Smooth muscle cell (in vitro differentiated cells): ENCODE results near the gene STXBP3. TPM values are rescaled to one million over a fixed set of nuclear protein-coding genes. Genes with fewer than 3 reads are reported as not detected.

ENCODE experiments used
- DNase-seq: peaks from one replicate; lab custom pipeline; 2025; ENCODE audit not compliant: unreplicated experiment; lab: John Stamatoyannopoulos, UW
- H2AFZ ChIP-seq: fragments of 200-600 bp; sonication (generic); 2 replicates; pipeline ENCODE4 v1.6.0; 2016; ENCODE audit warnings: antibody characterized with exemption, low read depth, mild to moderate bottlenecking
- H3F3A ChIP-seq: fragments of 200-600 bp; sonication (generic); 2 replicates; pipeline ENCODE4 v1.6.0; 2017; ENCODE audit warnings: antibody characterized with exemption, low read depth
- H3K27ac ChIP-seq: fragments of 200-600 bp; sonication (generic); 2 replicates; pipeline ENCODE4 v1.5.1; 2016; ENCODE audit warnings: low read depth, mild to moderate bottlenecking
- H3K27me3 ChIP-seq: fragments of 200-600 bp; sonication (generic); 2 replicates; pipeline ENCODE4 v1.6.1; 2016; ENCODE audit warnings: low read depth, mild to moderate bottlenecking
- H3K36me3 ChIP-seq: fragments of 200-600 bp; sonication (generic); 2 replicates; pipeline ENCODE4 v1.5.1; 2016; ENCODE audit warnings: low read depth
- H3K4me1 ChIP-seq: fragments of 200-600 bp; sonication (generic); 2 replicates; pipeline ENCODE4 v1.5.1; 2016; ENCODE audit warnings: low read depth
- H3K4me2 ChIP-seq: fragments of 200-600 bp; sonication (generic); 2 replicates; pipeline ENCODE4 v1.6.0; 2016; ENCODE audit warnings: mild to moderate bottlenecking
- H3K4me3 ChIP-seq: fragments of 200-600 bp; sonication (generic); 2 replicates; pipeline ENCODE4 v1.5.1; 2016; ENCODE audit warnings: mild to moderate bottlenecking
- H3K79me2 ChIP-seq: fragments of 200-600 bp; sonication (generic); 2 replicates; pipeline ENCODE4 v1.6.0; 2016; ENCODE audit warnings: low read depth, mild to moderate bottlenecking
- H3K9ac ChIP-seq: fragments of 200-600 bp; sonication (generic); 2 replicates; pipeline ENCODE4 v1.6.0; 2016; ENCODE audit warnings: low read depth
- H3K9me3 ChIP-seq: fragments of 200-600 bp; sonication (generic); replicated peaks from 2 replicates; pipeline ENCODE4 v1.5.1; 2016; ENCODE audit warnings: low read depth
- H4K20me1 ChIP-seq: fragments of 200-600 bp; sonication (generic); 2 replicates; pipeline ENCODE4 v1.6.0; 2016; ENCODE audit warnings: low read depth
- CTCF ChIP-seq: fragments of 200-600 bp; sonication (generic); IDR thresholded peaks from 2 replicates; pipeline ENCODE4 v1.5.1; 2017; ENCODE audit warnings: borderline replicate concordance, mild to moderate bottlenecking, antibody characterized with exemption; ENCODE audit not compliant: insufficient read depth, poor library complexity, severe bottlenecking
- WGBS: methylation state at CpG from one replicate; pipeline ENCODE4 v1.1.7; 2016; ENCODE audit warnings: low lambda C conversion rate; 5-methylcytosine and 5-hydroxymethylcytosine counted together
- polyA plus RNA-seq: library from polyadenylated mRNA; unstranded; fragments of >200 nt; fragmentation: Nextera tagmentation; extraction: Ambion mirVana; gene quantifications from 2 replicates; pipeline ENCODE4 v1.2.1, GENCODE V29; 2016
- total RNA-seq: library from RNA; depleted of rRNA; stranded (reverse); fragments of >200 nt; gene quantifications from 2 replicates; pipeline ENCODE4 v1.2.3, GENCODE V29; 2014

The STXBP3 gene
- total and polyA plus RNA-seq, 2 experiments from 2014 or later = 27.9 to 69.8 TPM

DNA sequence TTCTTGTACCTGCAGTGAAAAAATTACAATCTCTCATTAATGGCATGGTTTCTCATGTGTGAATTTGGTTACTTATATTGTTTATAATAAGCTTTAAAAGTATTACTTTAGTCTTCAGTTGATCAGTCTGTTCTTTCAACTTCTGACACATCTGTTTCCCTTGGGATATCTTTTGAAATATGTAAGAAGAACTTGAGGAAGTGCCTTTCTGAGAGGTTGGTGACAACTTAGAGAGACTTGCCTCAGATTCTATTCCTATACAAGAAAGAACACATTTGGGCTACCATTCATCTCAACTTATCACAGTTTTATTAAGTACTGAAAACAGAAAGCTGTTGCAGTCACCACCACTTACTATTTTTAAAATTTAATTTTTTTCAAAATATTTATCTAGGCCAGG, 102.3 kb downstream of the STXBP3 start:
- Histone ChIP-seq H3K4me3 (no peak overlapping the region), H4K20me1 (no peaks in the 10 kb centered on the region), H3K27ac (no peak overlapping the region), H3K9ac (no peak overlapping the region), H3K4me1 (no peaks in the 10 kb centered on the region), H3K36me3 (no peaks in the 10 kb centered on the region), H3K79me2 (no peaks in the 10 kb centered on the region), H3F3A (no peaks in the 10 kb centered on the region), H2AFZ (no peak overlapping the region), H3K9me3 (no peaks in the 10 kb centered on the region), H3K4me2 (no peak overlapping the region), H3K27me3 (no peaks in the 10 kb centered on the region)
- no peak for DNase-seq
- TF ChIP-seq CTCF = no peak

- WGBS = 84% methylated on average over 7 of the region's 7 CpGs
- H3K27me3 ChIP-seq = no peaks in the 10 kb centered on the region
- H3K9ac ChIP-seq = no peak overlapping the region
- no peaks in the 10 kb centered on the region for H4K20me1 ChIP-seq
- H3K4me2 ChIP-seq = no peak overlapping the region
- no peaks in the 10 kb centered on the region for H3K36me3 ChIP-seq
- H3K9me3 ChIP-seq = no peaks in the 10 kb centered on the region
- no peaks in the 10 kb centered on the region for H3K79me2 ChIP-seq
- no peak overlapping the region for H3K4me3 ChIP-seq
- H3K27ac ChIP-seq = no peak overlapping the region
- DNase-seq = no peak
- no peak overlapping the region for H2AFZ ChIP-seq
- H3K4me1 ChIP-seq = no peaks in the 10 kb centered on the region
- no peaks in the 10 kb centered on the region for H3F3A ChIP-seq
- no peak for TF ChIP-seq CTCF
Measured at GRCh38 chr1:108850929-108851328, 104.5 kb downstream of the STXBP3 start.

DNA sequence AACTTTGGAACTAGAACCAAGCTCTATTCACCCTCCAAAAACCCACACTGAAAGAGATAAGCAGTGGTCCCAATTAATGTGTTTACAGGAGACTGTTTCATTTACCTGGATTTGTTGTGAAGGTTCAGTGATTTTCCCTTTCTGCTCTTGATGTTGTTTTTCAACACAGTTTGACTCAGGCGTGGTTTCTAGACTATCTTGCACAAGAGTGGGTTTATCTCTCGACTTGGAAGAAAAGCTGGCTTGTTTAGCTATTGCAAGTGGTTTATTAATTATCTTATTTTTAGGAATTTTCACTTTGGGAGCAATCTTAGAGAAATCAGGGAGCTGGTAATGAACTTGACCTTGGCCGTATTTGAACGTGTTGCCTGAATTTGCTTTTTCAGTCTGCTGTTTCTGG, 105.1 kb downstream of the STXBP3 start:
- H3F3A ChIP-seq = no peaks in the 10 kb centered on the region
- no peaks in the 10 kb centered on the region for H3K36me3 ChIP-seq
- H2AFZ ChIP-seq = no peak overlapping the region
- no peak for TF ChIP-seq CTCF
- H3K4me3 ChIP-seq = no peak overlapping the region
- no peak overlapping the region for H3K27ac ChIP-seq
- no peaks in the 10 kb centered on the region for H3K79me2 ChIP-seq
- H3K9me3 ChIP-seq = no peaks in the 10 kb centered on the region
- no peaks in the 10 kb centered on the region for H3K4me1 ChIP-seq
- H3K27me3 ChIP-seq = no peaks in the 10 kb centered on the region
- no peaks in the 10 kb centered on the region for H4K20me1 ChIP-seq
- no peak overlapping the region for H3K9ac ChIP-seq
- DNase-seq = no peak
- H3K4me2 ChIP-seq = no peak overlapping the region
- WGBS = 84% methylated on average over 4 of the region's 4 CpGs

DNA sequence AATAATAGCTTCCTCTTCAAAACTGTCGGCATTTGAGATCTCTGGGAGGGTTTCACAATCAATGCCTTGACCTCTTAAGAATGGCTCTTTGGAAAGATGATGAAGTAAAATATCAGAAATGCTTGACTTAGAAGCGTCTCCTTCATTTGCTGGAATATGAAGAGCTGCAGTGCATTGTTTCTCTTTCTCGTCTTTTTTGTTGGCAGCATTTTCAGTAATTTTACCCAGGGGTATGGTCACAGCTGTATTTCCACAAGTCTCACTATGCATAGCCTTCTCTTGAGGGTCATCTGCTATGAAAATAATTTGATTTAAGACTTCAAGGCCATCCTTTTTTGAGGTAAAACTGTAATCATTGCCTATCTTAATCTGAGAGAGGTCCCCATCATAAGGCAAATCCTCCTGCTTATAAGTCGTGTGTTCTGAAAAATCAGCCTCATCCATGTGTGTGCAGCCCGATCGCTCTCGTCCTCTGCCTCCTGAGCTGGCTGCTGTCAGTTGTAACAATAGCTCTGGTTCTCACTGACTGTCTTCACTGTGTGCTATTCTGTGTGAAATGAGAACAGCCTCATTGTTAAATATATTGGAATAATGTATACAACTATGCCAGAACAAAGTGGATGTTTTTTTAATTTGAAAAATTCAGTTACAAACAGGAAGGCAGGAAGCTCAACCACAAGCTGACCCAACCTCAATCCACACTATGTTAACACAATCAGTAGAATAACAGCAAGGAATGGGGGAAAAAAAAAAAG, 105.9 kb downstream of the STXBP3 start:
- H3K4me1 ChIP-seq = no peaks in the 10 kb centered on the region
- no peak overlapping the region for H3K27ac ChIP-seq
- H3K27me3 ChIP-seq = no peaks in the 10 kb centered on the region
- no peaks in the 10 kb centered on the region for H4K20me1 ChIP-seq
- no peaks in the 10 kb centered on the region for H3K9me3 ChIP-seq
- no peak overlapping the region for H2AFZ ChIP-seq
- H3K79me2 ChIP-seq = no peaks in the 10 kb centered on the region
- 85% methylated on average over 7 of the region's 7 CpGs for WGBS
- no peak for TF ChIP-seq CTCF
- H3K36me3 ChIP-seq = no peaks in the 10 kb centered on the region
- H3K4me3 ChIP-seq = no peak overlapping the region
- no peak overlapping the region for H3K4me2 ChIP-seq
- H3F3A ChIP-seq = no peaks in the 10 kb centered on the region
- H3K9ac ChIP-seq = no peak overlapping the region
- no peak for DNase-seq
